HepG2 (cell line): ENCODE measurements around the gene IKBKE. TPM values are rescaled to one million over a fixed set of nuclear protein-coding genes. Genes with fewer than 3 reads are reported as not detected.

Experiments
- ATAC-seq: fragments of 200-7000 bp; cut with Tn5 transposase; 3 replicates; pipeline ENCODE4 v1.9.1; 2020; ENCODE audit warnings: mild to moderate bottlenecking, moderate library complexity
- BruUV-seq: library from RNA; stranded (reverse); fragments of 400-500 nt; replicated peaks from 2 replicates; lab custom pipeline; 2021; lab: Mats Ljungman, UMichigan
- CTCF ChIA-PET: fragments of 300-600 bp; formaldehyde crosslinking; extraction: SDS; loops from one replicate; lab custom pipeline; 2021; ENCODE audit warnings: low total read pairs, inconsistent platforms, low intra/inter-chr PET ratio; lab: Yijun Ruan, JAX
- POLR2A ChIA-PET: fragments of 350-600 bp; sonication (Branson Sonifier 250); formaldehyde crosslinking; loops from one replicate; lab custom pipeline; 2020; ENCODE audit warnings: antibody characterized with exemption, inconsistent platforms; lab: Yijun Ruan, JAX
- DNase-seq: peaks from one replicate; pipeline ENCODE4 v3.0.0-alpha.2; 2015; ENCODE audit warnings: low spot score
- FAIRE-seq: peaks from 3 replicates; lab custom pipeline; 2011; peaks lifted over from hg19 to GRCh38; lab: Jason Lieb, UNC
- H2AFZ ChIP-seq: one replicate; pipeline ENCODE4 v1.6.1; 2011; ENCODE audit warnings: low read length, inconsistent platforms
- H3K27ac ChIP-seq: fragments of 300-600 bp; 3 replicates; pipeline ENCODE4 v1.8.0; 2011; ENCODE audit warnings: mixed run types, mild to moderate bottlenecking, mixed read lengths, low read length, inconsistent platforms; ENCODE audit not compliant: insufficient read depth; ENCODE audit errors: extremely low read length
- H3K27me3 ChIP-seq, 2 experiments: fragments of 200-600 bp in 1 of 2; 2 replicates in 1 of 2; 3 replicates in 1 of 2; pipeline versions ENCODE4 v1.6.0 to v1.8.0; 2011; ENCODE audit warnings: low read length in 2 of 2, mild to moderate bottlenecking in 2 of 2, moderate library complexity in 2 of 2, inconsistent platforms in 1 of 2; ENCODE audit not compliant: insufficient read depth in 2 of 2, control insufficient read depth in 1 of 2
- H3K36me3 ChIP-seq, 2 experiments: fragments of 200-600 bp in 1 of 2; replicated peaks in 1 of 2; 2 replicates in 1 of 2; 3 replicates in 1 of 2; pipeline versions ENCODE4 v1.5.1 to v1.8.0; 2011; ENCODE audit warnings: low read length in 2 of 2, inconsistent platforms in 1 of 2; ENCODE audit not compliant: insufficient read depth in 2 of 2, control insufficient read depth in 1 of 2
- H3K4me1 ChIP-seq: 2 replicates; pipeline ENCODE4 v1.5.1; 2012; ENCODE audit warnings: low read length, inconsistent platforms; ENCODE audit not compliant: insufficient read depth
- H3K4me2 ChIP-seq: 2 replicates; pipeline ENCODE4 v1.6.0; 2011; ENCODE audit warnings: low read depth, low read length, inconsistent platforms
- H3K4me3 ChIP-seq, 3 experiments: fragments of 200-600 bp in 1 of 3; sonication (generic), shearing (Covaris generic) in 1 of 3; replicated peaks in 1 of 3; 2 replicates each; pipeline ENCODE4 v1.5.1; 2011 to 2016; ENCODE audit warnings: low read length in 3 of 3, inconsistent platforms in 2 of 3, low read depth in 2 of 3, mild to moderate bottlenecking in 2 of 3, control low read depth in 1 of 3, mixed read lengths in 1 of 3; ENCODE audit not compliant: insufficient read depth in 1 of 3
- H3K79me2 ChIP-seq: one replicate; pipeline ENCODE4 v1.6.1; 2011; ENCODE audit warnings: low read length, inconsistent platforms; ENCODE audit not compliant: insufficient read depth
- H3K9ac ChIP-seq: 2 replicates; pipeline ENCODE4 v1.6.0; 2011; ENCODE audit warnings: mild to moderate bottlenecking, low read depth, low read length, inconsistent platforms; ENCODE audit not compliant: insufficient read depth
- H3K9me3 ChIP-seq: 2 replicates; pipeline ENCODE4 v1.5.1; 2012; ENCODE audit warnings: mild to moderate bottlenecking, low read length
- H4K20me1 ChIP-seq: 2 replicates; pipeline ENCODE4 v1.6.0; 2011; ENCODE audit warnings: inconsistent platforms, mild to moderate bottlenecking, low read length, moderate library complexity; ENCODE audit not compliant: insufficient read depth
- FOXO1 ChIP-seq: sonication (generic); formaldehyde crosslinking; IDR thresholded peaks from 2 replicates; pipeline ENCODE4 v1.4.0; 2020; ENCODE audit warnings: missing genetic modification reagents
- ISX ChIP-seq: sonication (generic); formaldehyde crosslinking; conservative IDR thresholded peaks from 2 replicates; pipeline ENCODE4 v1.5.0; 2020; ENCODE audit warnings: missing genetic modification reagents
- LRRFIP1 ChIP-seq: sonication (generic); formaldehyde crosslinking; conservative IDR thresholded peaks from 2 replicates; pipeline ENCODE4 v1.4.0; 2020; ENCODE audit warnings: missing genetic modification reagents
- MXD4 ChIP-seq: IDR thresholded peaks from 2 replicates; pipeline ENCODE4 v1.6.1; 2016; ENCODE audit warnings: mild to moderate bottlenecking, missing biosample characterization, missing genetic modification reagents
- SIX1 ChIP-seq: sonication (generic); formaldehyde crosslinking; IDR thresholded peaks from 2 replicates; pipeline ENCODE4 v1.4.0; 2020; ENCODE audit warnings: missing genetic modification reagents, borderline replicate concordance
- SOX6 ChIP-seq, 2 experiments: fragments of 450-650 bp in 1 of 2; sonication (generic) in 1 of 2; formaldehyde crosslinking in 1 of 2; IDR thresholded peaks; 2 replicates each; pipeline versions ENCODE4 v1.4.0 to v1.6.1; 2017 to 2020; ENCODE audit warnings: antibody characterized with exemption in 1 of 2, mild to moderate bottlenecking in 1 of 2, missing genetic modification reagents in 1 of 2
- SRSF4 ChIP-seq: fragments of 200-400 bp; formaldehyde crosslinking; IDR thresholded peaks from one replicate; pipeline ENCODE4 v1.6.1; 2018; ENCODE audit warnings: mild to moderate bottlenecking, low read depth, low read length, moderate library complexity; ENCODE audit not compliant: poor library complexity, severe bottlenecking
- STAT5B ChIP-seq: sonication (generic); formaldehyde crosslinking; IDR thresholded peaks from 2 replicates; pipeline ENCODE4 v1.4.0; 2020; ENCODE audit warnings: missing genetic modification reagents
- TP53 ChIP-seq: sonication (generic); formaldehyde crosslinking; conservative IDR thresholded peaks from 2 replicates; pipeline ENCODE4 v1.4.0; 2020; ENCODE audit warnings: missing genetic modification reagents
- TRIM22 ChIP-seq: fragments of 450-650 bp; IDR thresholded peaks from 2 replicates; pipeline ENCODE4 v1.6.1; 2017
- ZNF296 ChIP-seq: sonication (generic); formaldehyde crosslinking; conservative IDR thresholded peaks from 2 replicates; pipeline ENCODE4 v1.5.0; 2020; ENCODE audit warnings: mild to moderate bottlenecking, missing genetic modification reagents
- ZNF33B ChIP-seq: sonication (generic); formaldehyde crosslinking; IDR thresholded peaks from 2 replicates; pipeline ENCODE4 v1.5.1; 2020; ENCODE audit warnings: mild to moderate bottlenecking, missing genetic modification reagents
- ZNF558 ChIP-seq: sonication (generic); formaldehyde crosslinking; IDR thresholded peaks from 2 replicates; pipeline ENCODE4 v1.9.0; 2022; ENCODE audit warnings: mild to moderate bottlenecking, missing genetic modification reagents, borderline replicate concordance
- ZSCAN29 ChIP-seq: sonication (generic); formaldehyde crosslinking; conservative IDR thresholded peaks from 2 replicates; pipeline ENCODE4 v1.4.0; 2020; ENCODE audit warnings: mild to moderate bottlenecking, missing genetic modification reagents
- WGBS: methylation state at CpG from one replicate; pipeline ENCODE4 v1.1.6; 2017; ENCODE audit warnings: low lambda C conversion rate; 5-methylcytosine and 5-hydroxymethylcytosine counted together
- in situ Hi-C: cut with HindIII; loops from 2 replicates; pipeline ENCODE4 v1.10.0; 2017; ENCODE audit warnings: low pct_unique_long_range_greater_than_20kb; ENCODE audit not compliant: extremely low pct_ligation_motif_present
- intact Hi-C: fragments of 100-400 bp; cut with micrococcal nuclease; formaldehyde crosslinking; loops from one replicate; pipeline ENCODE4 v1.10.0; 2022; ENCODE audit not compliant: unreplicated experiment
- polyA plus RNA-seq, 8 experiments: library from polyadenylated mRNA; depleted of rRNA in 3 of 8; stranded (reverse) in 7 of 8; unstranded in 1 of 8; fragments of >200 nt; fragmentation: Illumina TruSeq in 4 of 8; extraction: Trizol in 4 of 8; gene quantifications; 2 replicates each; pipeline versions ENCODE4 v1.2.1 to v1.2.3, GENCODE V29; 2011 to 2016; ENCODE audit warnings: low read depth in 4 of 8, missing spikeins in 1 of 8, mixed read lengths in 1 of 8; ENCODE audit not compliant: insufficient read depth in 1 of 8
- total RNA-seq, 5 experiments: library from RNA; depleted of rRNA; stranded (reverse); fragments of >200 nt; fragmentation: Illumina TruSeq; extraction: Trizol; gene quantifications; 2 replicates each; pipeline ENCODE4 v1.2.3, GENCODE V29; 2016; ENCODE audit warnings: low read depth in 1 of 5
- TF ChIP-seq, protein P1 (sequence below): sonication (generic); formaldehyde crosslinking; IDR thresholded peaks from 2 replicates; pipeline ENCODE4 v1.8.0; 2022; ENCODE audit warnings: missing genetic modification reagents, mild to moderate bottlenecking, moderate library complexity, borderline replicate concordance
- TF ChIP-seq, protein P2 (sequence below): sonication (generic); formaldehyde crosslinking; IDR thresholded peaks from 2 replicates; pipeline ENCODE4 v1.8.1; 2023; ENCODE audit warnings: mild to moderate bottlenecking, moderate library complexity, missing genetic modification reagents

Gene IKBKE
- total and polyA plus RNA-seq, 2 of the 13 experiments (the other 11 are each of a cell fraction or from before 2014, with no cell fraction given): 4.5 to 5.8 TPM

- intact Hi-C loops (no loop called here), in situ Hi-C loops (no loop called here)
- Histone ChIP-seq H3K27me3 (no peaks in the 10 kb centered on the region), H4K20me1 (no peaks in the 10 kb centered on the region), H3K4me1 (no peaks in the 10 kb centered on the region), H3K4me2 (no peak overlapping the region), H3K4me3 (no peak overlapping the region), H3K79me2 (no peaks in the 10 kb centered on the region), H3K9me3 (no peaks in the 10 kb centered on the region), H3K9ac (no peak overlapping the region), H3K36me3 (peaks cover 3 to 7% of the 10 kb centered on the region in 2 experiments; a peak in 4 of 5 replicates), H2AFZ (no peak overlapping the region), H3K27ac (no peak overlapping the region)
- DNase-seq: no peak
- no TSS peak for BruUV-seq
- POLR2A ChIA-PET: no interaction called here
- FAIRE-seq: no peak
- ATAC-seq: no peak
- CTCF ChIA-PET: no interaction called here
- WGBS: 80% methylated on average over 3 of the region's 3 CpGs
- TF ChIP-seq LRRFIP1 (CRISPR knock-in tag): no peak
- TF ChIP-seq SRSF4: no peak
- no peak for TF ChIP-seq TRIM22
- no peak for TF ChIP-seq SOX6 (IDR thresholded peaks at IDR 0.05)
- no peak for TF ChIP-seq SOX6 (CRISPR knock-in tag; IDR thresholded peaks at IDR 0.05)
- no peak for TF ChIP-seq TP53
- TF ChIP-seq, protein P1, sequence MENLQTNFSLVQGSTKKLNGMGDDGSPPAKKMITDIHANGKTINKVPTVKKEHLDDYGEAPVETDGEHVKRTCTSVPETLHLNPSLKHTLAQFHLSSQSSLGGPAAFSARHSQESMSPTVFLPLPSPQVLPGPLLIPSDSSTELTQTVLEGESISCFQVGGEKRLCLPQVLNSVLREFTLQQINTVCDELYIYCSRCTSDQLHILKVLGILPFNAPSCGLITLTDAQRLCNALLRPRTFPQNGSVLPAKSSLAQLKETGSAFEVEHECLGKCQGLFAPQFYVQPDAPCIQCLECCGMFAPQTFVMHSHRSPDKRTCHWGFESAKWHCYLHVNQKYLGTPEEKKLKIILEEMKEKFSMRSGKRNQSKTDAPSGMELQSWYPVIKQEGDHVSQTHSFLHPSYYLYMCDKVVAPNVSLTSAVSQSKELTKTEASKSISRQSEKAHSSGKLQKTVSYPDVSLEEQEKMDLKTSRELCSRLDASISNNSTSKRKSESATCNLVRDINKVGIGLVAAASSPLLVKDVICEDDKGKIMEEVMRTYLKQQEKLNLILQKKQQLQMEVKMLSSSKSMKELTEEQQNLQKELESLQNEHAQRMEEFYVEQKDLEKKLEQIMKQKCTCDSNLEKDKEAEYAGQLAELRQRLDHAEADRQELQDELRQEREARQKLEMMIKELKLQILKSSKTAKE: no peak
- no peak for TF ChIP-seq SIX1
- no peak for TF ChIP-seq ISX (CRISPR knock-in tag)
- TF ChIP-seq ZSCAN29 (CRISPR knock-in tag): no peak
- TF ChIP-seq FOXO1: no peak
- no peak for TF ChIP-seq ZNF33B (CRISPR knock-in tag)
- TF ChIP-seq ZNF558 (CRISPR knock-in tag): no peak
- no peak for TF ChIP-seq STAT5B (CRISPR knock-in tag)
- TF ChIP-seq MXD4: no peak
- no peak for TF ChIP-seq ZNF296 (CRISPR knock-in tag)
- TF ChIP-seq, protein P2, sequence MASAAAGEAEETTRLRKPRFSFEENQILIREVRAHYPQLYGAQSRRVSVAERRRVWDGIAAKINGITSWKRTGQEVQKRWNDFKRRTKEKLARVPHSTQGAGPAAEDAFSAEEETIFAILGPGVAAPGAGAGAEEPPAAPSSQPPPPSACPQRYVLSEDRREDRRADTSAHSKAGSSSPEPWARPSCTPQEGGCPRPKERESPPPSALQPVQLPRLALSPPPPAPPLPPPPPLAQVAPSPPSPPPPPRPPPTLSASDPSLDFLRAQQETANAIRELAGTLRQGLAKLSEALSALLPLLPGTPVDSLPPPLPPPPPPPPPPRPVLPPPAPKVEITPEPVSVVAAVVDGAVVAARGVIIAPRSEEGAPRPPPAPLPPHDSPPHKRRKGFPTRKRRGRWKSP: no peak
Observed at GRCh38 chr1:206495493-206496046, 25.3 kb downstream of the IKBKE start.
